ENCODE results near the gene CTSA. TPM values are rescaled to one million over a fixed set of nuclear protein-coding genes. Genes with fewer than 3 reads are reported as not detected.

Gene CTSA
- total and polyA plus RNA-seq, 9 of the 15 experiments (the other 6 are each of a cell fraction or from before 2014, with no cell fraction given), result 8.8 to 61.7 (median 28.3) TPM

GRCh38 chr20:45910670-45911485, 19.7 kb downstream of the CTSA start (continued):
- no peak for TF ChIP-seq ARID4B (CRISPR knock-in tag; IDR thresholded peaks at IDR 0.05)
- TF ChIP-seq MIER1 (IDR thresholded peaks at IDR 0.05; ENCODE audit: low read depth), result no peak
- peak; percentile 41; the same call in 1 of the 2 replicates for TF ChIP-seq HES1 (IDR thresholded peaks at IDR 0.05; ENCODE audit: low read depth)
- TF ChIP-seq GABPA (tag; conservative IDR thresholded peaks at IDR 0.05; ENCODE audit: low read depth), result peak; percentile 83
- TF ChIP-seq TAL1 (IDR thresholded peaks at IDR 0.05), result peak; percentile 27; the same call in 1 of the 2 replicates
- no peak for TF ChIP-seq ZNF707 (CRISPR knock-in tag; conservative IDR thresholded peaks at IDR 0.05)
- no peak for TF ChIP-seq ZKSCAN1 (IDR thresholded peaks at IDR 0.05; ENCODE audit: low read depth, low read length)
- no peak for TF ChIP-seq FOXA1 (IDR thresholded peaks at IDR 0.05; ENCODE audit: borderline replicate concordance)
- TF ChIP-seq PHF21A (IDR thresholded peaks at IDR 0.05; ENCODE audit: borderline replicate concordance, low read depth), result no peak
- no peak for TF ChIP-seq TGIF2 (CRISPR knock-in tag; IDR thresholded peaks at IDR 0.05)
- TF ChIP-seq ZNF23 (CRISPR knock-in tag; IDR thresholded peaks at IDR 0.05), result no peak
- TF ChIP-seq HDAC1 (IDR thresholded peaks at IDR 0.05), result peak in 1 of 2 experiments; percentile 4; a peak in 1 of 4 replicates
- peak in 1 of 2 experiments; percentile 68; a peak in 2 of 4 replicates for TF ChIP-seq TRIM24 (IDR thresholded peaks at IDR 0.05)
- TF ChIP-seq NUFIP1 (IDR thresholded peaks at IDR 0.05; ENCODE audit: partially characterized antibody), result no peak
- TF ChIP-seq POU5F1 (IDR thresholded peaks at IDR 0.05; ENCODE audit: borderline replicate concordance, low read depth, low read length, partially characterized antibody), result no peak
- peak; percentile 60 for TF ChIP-seq ZNF316 (IDR thresholded peaks at IDR 0.05)
- TF ChIP-seq ESRRB (CRISPR knock-in tag; IDR thresholded peaks at IDR 0.05; ENCODE audit: borderline replicate concordance), result no peak
- no peak for TF ChIP-seq ILK (tag; IDR thresholded peaks at IDR 0.05; ENCODE audit: borderline replicate concordance, low read depth)
- TF ChIP-seq ILF3 (IDR thresholded peaks at IDR 0.05; ENCODE audit: borderline replicate concordance), result no peak
- no peak for TF ChIP-seq ID3 (CRISPR knock-in tag; IDR thresholded peaks at IDR 0.05)
- TF ChIP-seq ID3 (tag; IDR thresholded peaks at IDR 0.05), result no peak
- no peak for TF ChIP-seq ZNF197 (CRISPR knock-in tag; IDR thresholded peaks at IDR 0.05; ENCODE audit: low read depth)
- TF ChIP-seq PPARD (CRISPR knock-in tag; IDR thresholded peaks at IDR 0.05), result no peak
- no peak for TF ChIP-seq YBX1 (IDR thresholded peaks at IDR 0.05)
- TF ChIP-seq SAFB2 (IDR thresholded peaks at IDR 0.05; ENCODE audit: borderline replicate concordance, low read depth, low read length, severe bottlenecking), result no peak

Data from K562 (cell line).